Stimulated activated CD8-positive, alpha-beta memory T cell treated with anti-CD3 and anti-CD28 coated beads, Interleukin-7, amount 100 ng/mL, for 4 hours (primary cell): ENCODE data around the gene P2RY6.
"Not testable (repeated sequence)": the region's sequence is repeated elsewhere in the genome, so short reads cannot be mapped to it uniquely, and the experiment has no call there.

ENCODE experiments used
- DNase-seq, 2 donors: peaks; one replicate each; pipeline ENCODE4 v3.0.0-alpha.2; 2020; ENCODE audit warnings: low read depth in 2 of 2

The P2RY6 gene

GRCh38 chr11:73260127-73260457 lies 12.0 kb upstream of the P2RY6 start:
- no peak for DNase-seq

- no peak for DNase-seq
Measured at GRCh38 chr11:73262851-73263495, 9.2 kb upstream of the P2RY6 start.

- no peak for DNase-seq
Measured at GRCh38 chr11:73263640-73264039, 8.5 kb upstream of the P2RY6 start.

- DNase-seq: no peak
Measured at GRCh38 chr11:73265278-73265810, 6.8 kb upstream of the P2RY6 start.

- DNase-seq: no peak
Measured at GRCh38 chr11:73265853-73266645, 6.1 kb upstream of the P2RY6 start.

GRCh38 chr11:73266646-73267020 lies 5.5 kb upstream of the P2RY6 start:
- no peak for DNase-seq

GRCh38 chr11:73267122-73267846 lies 4.9 kb upstream of the P2RY6 start:
- DNase-seq: no peak

- DNase-seq: no peak
Measured at GRCh38 chr11:73267906-73268540, 4.1 kb upstream of the P2RY6 start.

- no peak for DNase-seq
Measured at GRCh38 chr11:73268671-73269271, 3.4 kb upstream of the P2RY6 start.

GRCh38 chr11:73269459-73270015 lies 2.6 kb upstream of the P2RY6 start:
- DNase-seq: no peak

- DNase-seq: no peak
Measured at GRCh38 chr11:73270016-73270854, 1.9 kb upstream of the P2RY6 start.

- no peak for DNase-seq
Measured at GRCh38 chr11:73270855-73271477, 1.2 kb upstream of the P2RY6 start.

GRCh38 chr11:73271478-73271865 lies 666 bp upstream of the P2RY6 start:
- DNase-seq: not testable (repeated sequence)

- no peak for DNase-seq
Measured at GRCh38 chr11:73272680-73273038, 521 bp downstream of the P2RY6 start.

- DNase-seq: no peak
Measured at GRCh38 chr11:73273222-73273895, 1.2 kb downstream of the P2RY6 start.

GRCh38 chr11:73274191-73274590 lies 2.1 kb downstream of the P2RY6 start:
- DNase-seq: not testable (repeated sequence)

GRCh38 chr11:73274722-73275380 lies 2.7 kb downstream of the P2RY6 start:
- DNase-seq: no peak

GRCh38 chr11:73275381-73275750 lies 3.2 kb downstream of the P2RY6 start:
- DNase-seq: no peak

GRCh38 chr11:73277467-73277866 lies 5.3 kb downstream of the P2RY6 start:
- DNase-seq: no peak
